HCT116 (cell line): ENCODE measurements around the gene SLC10A3.

ENCODE experiments used
- CEBPB ChIP-seq: IDR thresholded peaks from 2 replicates; pipeline ENCODE4 v1.6.1; 2012; ENCODE audit warnings: low read depth
- EZH2 ChIP-seq: fragments of 200-600 bp; sonication (generic); IDR thresholded peaks from 2 replicates; pipeline ENCODE4 v1.6.1; 2017; ENCODE audit warnings: antibody characterized with exemption, mixed run types
- POLR2AphosphoS5 ChIP-seq: IDR thresholded peaks from 2 replicates; pipeline ENCODE4 v1.6.1; 2011; ENCODE audit warnings: mild to moderate bottlenecking, low read depth, low read length, moderate library complexity
- RAD21 ChIP-seq: IDR thresholded peaks from 2 replicates; pipeline ENCODE4 v1.6.1; 2012; ENCODE audit warnings: low read depth, mild to moderate bottlenecking
- TF ChIP-seq, protein P1 (sequence below), 3 experiments: fragments of 200-600 bp in 1 of 3; sonication (generic) in 1 of 3; IDR thresholded peaks in 2 of 3; conservative IDR thresholded peaks in 1 of 3; 2 replicates each; pipeline ENCODE4 v1.5.1; 2012 to 2017; ENCODE audit warnings: low read depth in 2 of 3, low read length in 2 of 3, antibody characterized with exemption in 1 of 3, borderline replicate concordance in 1 of 3, control low read depth in 1 of 3, mild to moderate bottlenecking in 1 of 3, mixed read lengths in 1 of 3, mixed run types in 1 of 3, moderate library complexity in 1 of 3; ENCODE audit not compliant: insufficient read depth in 1 of 3

GRCh38 chrX:154471839-154472684 lies 18.4 kb downstream of the SLC10A3 start:
- TF ChIP-seq RAD21 (no peak), EZH2 (no peak), CEBPB (no peak), POLR2AphosphoS5 (no peak)
- TF ChIP-seq, protein P1, sequence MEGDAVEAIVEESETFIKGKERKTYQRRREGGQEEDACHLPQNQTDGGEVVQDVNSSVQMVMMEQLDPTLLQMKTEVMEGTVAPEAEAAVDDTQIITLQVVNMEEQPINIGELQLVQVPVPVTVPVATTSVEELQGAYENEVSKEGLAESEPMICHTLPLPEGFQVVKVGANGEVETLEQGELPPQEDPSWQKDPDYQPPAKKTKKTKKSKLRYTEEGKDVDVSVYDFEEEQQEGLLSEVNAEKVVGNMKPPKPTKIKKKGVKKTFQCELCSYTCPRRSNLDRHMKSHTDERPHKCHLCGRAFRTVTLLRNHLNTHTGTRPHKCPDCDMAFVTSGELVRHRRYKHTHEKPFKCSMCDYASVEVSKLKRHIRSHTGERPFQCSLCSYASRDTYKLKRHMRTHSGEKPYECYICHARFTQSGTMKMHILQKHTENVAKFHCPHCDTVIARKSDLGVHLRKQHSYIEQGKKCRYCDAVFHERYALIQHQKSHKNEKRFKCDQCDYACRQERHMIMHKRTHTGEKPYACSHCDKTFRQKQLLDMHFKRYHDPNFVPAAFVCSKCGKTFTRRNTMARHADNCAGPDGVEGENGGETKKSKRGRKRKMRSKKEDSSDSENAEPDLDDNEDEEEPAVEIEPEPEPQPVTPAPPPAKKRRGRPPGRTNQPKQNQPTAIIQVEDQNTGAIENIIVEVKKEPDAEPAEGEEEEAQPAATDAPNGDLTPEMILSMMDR (IDR thresholded peaks at IDR 0.05 in 2 of 3, conservative IDR thresholded peaks at IDR 0.05 in 1 of 3; ENCODE audit: borderline replicate concordance in 1 of 3, insufficient read depth in 1 of 3, low read depth in 2 of 3, low read length in 2 of 3) = no peak
